ENCODE measurements around the gene SNX21.

Gene SNX21

DNA sequence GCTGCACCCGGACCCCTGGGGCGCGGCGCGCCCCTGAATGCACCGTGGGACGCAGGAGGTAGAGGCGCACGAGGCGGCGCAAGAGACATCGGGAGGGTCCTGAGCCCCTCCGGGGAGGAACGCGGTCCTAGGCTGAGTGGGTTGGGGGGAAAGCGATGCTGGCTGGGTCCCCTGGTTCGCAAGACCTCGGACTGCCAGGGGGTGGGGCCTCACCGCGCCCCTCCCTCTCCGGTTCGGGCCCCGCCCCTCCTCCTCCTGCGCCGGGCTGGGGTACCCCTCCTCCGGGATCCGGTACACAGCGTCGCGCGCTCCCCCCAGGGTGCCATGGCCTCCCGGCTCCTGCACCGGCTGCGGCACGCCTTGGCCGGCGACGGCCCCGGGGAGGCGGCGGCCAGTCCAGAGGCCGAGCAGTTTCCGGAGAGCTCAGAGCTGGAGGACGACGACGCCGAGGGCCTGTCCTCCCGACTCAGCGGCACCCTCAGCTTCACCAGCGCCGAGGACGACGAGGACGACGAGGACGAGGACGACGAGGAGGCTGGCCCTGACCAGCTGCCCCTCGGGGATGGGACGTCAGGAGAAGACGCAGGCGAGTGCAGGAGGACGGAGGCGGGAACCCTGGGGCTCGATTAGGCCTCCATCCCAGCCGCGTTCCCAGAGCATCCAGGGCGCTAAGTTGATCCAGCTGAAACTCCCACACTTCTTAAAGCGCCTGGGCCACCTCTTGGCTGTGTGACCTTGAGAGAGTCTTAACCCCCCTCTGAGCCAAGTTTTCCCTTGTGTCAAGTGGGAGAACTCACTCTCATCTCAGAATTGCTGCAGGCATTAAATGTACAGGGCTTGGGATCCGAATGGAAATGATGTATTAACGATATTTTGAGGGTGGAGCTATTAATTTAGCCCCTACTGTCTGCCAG lies 541 bp downstream of the SNX21 start:
- TF ChIP-seq, protein P1, sequence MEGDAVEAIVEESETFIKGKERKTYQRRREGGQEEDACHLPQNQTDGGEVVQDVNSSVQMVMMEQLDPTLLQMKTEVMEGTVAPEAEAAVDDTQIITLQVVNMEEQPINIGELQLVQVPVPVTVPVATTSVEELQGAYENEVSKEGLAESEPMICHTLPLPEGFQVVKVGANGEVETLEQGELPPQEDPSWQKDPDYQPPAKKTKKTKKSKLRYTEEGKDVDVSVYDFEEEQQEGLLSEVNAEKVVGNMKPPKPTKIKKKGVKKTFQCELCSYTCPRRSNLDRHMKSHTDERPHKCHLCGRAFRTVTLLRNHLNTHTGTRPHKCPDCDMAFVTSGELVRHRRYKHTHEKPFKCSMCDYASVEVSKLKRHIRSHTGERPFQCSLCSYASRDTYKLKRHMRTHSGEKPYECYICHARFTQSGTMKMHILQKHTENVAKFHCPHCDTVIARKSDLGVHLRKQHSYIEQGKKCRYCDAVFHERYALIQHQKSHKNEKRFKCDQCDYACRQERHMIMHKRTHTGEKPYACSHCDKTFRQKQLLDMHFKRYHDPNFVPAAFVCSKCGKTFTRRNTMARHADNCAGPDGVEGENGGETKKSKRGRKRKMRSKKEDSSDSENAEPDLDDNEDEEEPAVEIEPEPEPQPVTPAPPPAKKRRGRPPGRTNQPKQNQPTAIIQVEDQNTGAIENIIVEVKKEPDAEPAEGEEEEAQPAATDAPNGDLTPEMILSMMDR (IDR thresholded peaks at IDR 0.05; ENCODE audit: insufficient read depth, low read depth, low read length, missing control alignments), result no peak
- peak; percentile 43 for DNase-seq (ENCODE audit: low read depth)
- H3K4me3 ChIP-seq (ENCODE audit: low read depth, low read length), result peak overlapping the region; percentile 74

DNA sequence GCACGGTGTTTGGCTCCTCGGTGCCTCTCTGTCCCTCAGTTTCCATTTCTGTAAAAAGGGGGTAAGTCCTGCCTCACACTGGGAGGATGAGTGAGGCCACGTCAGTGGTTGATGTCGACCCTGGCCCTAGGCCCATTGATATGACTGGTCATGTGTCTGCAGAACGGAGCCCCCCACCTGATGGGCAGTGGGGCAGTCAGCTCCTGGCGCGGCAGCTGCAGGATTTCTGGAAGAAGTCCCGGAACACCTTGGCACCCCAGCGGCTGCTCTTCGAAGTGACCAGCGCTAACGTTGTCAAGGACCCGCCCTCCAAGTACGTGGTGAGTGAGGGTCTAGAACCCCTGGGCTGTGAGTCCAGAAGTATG lies 1.2 kb downstream of the SNX21 start:
- TF ChIP-seq, protein P1 (IDR thresholded peaks at IDR 0.05; ENCODE audit: insufficient read depth, low read depth, low read length, missing control alignments), result no peak
- no peak for DNase-seq (ENCODE audit: low read depth)
- no peak overlapping the region for H3K4me3 ChIP-seq (ENCODE audit: low read depth, low read length)

GRCh38 chr20:45835329-45835765 lies 1.7 kb downstream of the SNX21 start:
- TF ChIP-seq, protein P1 (IDR thresholded peaks at IDR 0.05; ENCODE audit: insufficient read depth, low read depth, low read length, missing control alignments), result no peak
- H3K4me3 ChIP-seq (ENCODE audit: low read depth, low read length), result no peak overlapping the region
- no peak for DNase-seq (ENCODE audit: low read depth)

DNA sequence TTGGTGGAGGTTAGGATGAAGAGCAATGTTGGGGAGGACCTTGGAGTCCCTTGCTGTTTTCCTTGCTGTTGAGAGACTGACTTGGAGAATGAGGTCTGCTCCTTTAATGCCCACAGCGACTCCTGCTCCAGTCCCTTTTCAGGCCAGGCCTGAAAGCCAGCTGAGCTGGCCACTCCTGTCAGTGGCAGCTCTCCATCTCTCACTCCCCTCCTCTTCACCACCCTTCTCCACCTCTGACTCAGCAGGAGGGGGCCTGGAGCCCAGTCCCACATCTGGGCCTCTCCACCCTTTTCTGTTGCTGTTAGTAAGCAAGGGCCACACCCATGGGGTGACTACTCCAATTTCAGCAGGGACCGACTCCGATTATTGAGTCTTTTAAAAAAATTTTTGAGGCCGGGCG lies 2.2 kb downstream of the SNX21 start:
- TF ChIP-seq, protein P1 (IDR thresholded peaks at IDR 0.05; ENCODE audit: insufficient read depth, low read depth, low read length, missing control alignments), result no peak
- H3K4me3 ChIP-seq (ENCODE audit: low read depth, low read length), result no peak overlapping the region

GRCh38 chr20:45836841-45837240 lies 3.2 kb downstream of the SNX21 start:
- TF ChIP-seq, protein P1 (IDR thresholded peaks at IDR 0.05; ENCODE audit: insufficient read depth, low read depth, low read length, missing control alignments), result no peak
- no peak for DNase-seq (ENCODE audit: low read depth)
- H3K4me3 ChIP-seq (ENCODE audit: low read depth, low read length), result no peak overlapping the region

More for the DNA sequence above, 2.2 kb downstream of the SNX21 start:
- DNase-seq (ENCODE audit: low read depth), result no peak

DNA sequence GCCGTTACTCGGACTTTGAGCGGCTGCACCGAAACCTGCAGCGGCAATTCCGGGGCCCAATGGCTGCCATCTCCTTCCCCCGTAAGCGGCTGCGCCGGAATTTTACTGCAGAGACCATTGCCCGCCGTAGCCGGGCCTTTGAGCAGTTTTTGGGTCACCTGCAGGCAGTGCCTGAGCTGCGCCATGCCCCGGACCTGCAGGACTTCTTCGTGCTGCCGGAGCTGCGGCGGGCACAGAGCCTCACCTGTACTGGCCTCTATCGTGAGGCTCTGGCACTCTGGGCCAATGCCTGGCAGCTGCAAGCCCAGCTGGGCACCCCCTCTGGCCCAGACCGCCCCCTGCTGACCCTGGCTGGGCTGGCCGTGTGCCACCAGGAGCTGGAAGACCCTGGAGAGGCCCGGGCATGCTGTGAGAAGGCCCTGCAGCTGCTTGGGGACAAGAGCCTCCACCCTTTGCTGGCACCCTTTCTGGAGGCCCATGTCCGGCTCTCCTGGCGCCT lies 7.2 kb downstream of the SNX21 start:
- H3K4me3 ChIP-seq (ENCODE audit: low read depth, low read length), result no peak overlapping the region
- TF ChIP-seq, protein P1 (IDR thresholded peaks at IDR 0.05; ENCODE audit: insufficient read depth, low read depth, low read length, missing control alignments), result no peak
- no peak for DNase-seq (ENCODE audit: low read depth)
